ENCODE results near the gene FEZ2.

DNA sequence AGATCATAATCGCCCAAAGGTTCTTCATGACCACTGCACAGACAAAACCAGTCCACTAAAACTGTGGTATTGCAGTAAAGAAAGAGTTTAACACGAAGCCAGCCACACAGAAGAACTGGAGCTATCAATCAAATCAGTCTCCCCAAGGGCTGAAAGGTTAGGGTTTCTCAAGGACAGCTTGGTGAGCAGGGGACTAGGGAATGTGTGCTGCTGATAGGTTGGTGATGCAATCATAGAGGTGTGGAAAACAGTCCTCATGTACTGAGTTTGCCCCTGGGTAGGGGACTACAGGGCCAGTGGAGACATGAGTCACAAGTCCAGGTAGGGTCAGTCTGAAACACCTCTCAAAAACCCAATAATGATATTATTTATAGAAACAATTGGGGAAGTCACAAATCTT lies 27.3 kb upstream of the FEZ2 start:
- TF ChIP-seq POLR2A (IDR thresholded peaks at IDR 0.05; ENCODE audit: low read length), result no peak
- TF ChIP-seq, protein P1, sequence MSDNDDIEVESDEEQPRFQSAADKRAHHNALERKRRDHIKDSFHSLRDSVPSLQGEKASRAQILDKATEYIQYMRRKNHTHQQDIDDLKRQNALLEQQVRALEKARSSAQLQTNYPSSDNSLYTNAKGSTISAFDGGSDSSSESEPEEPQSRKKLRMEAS (IDR thresholded peaks at IDR 0.05), result no peak
- TF ChIP-seq KDM5A (IDR thresholded peaks at IDR 0.05), result no peak
- TF ChIP-seq, protein P2, sequence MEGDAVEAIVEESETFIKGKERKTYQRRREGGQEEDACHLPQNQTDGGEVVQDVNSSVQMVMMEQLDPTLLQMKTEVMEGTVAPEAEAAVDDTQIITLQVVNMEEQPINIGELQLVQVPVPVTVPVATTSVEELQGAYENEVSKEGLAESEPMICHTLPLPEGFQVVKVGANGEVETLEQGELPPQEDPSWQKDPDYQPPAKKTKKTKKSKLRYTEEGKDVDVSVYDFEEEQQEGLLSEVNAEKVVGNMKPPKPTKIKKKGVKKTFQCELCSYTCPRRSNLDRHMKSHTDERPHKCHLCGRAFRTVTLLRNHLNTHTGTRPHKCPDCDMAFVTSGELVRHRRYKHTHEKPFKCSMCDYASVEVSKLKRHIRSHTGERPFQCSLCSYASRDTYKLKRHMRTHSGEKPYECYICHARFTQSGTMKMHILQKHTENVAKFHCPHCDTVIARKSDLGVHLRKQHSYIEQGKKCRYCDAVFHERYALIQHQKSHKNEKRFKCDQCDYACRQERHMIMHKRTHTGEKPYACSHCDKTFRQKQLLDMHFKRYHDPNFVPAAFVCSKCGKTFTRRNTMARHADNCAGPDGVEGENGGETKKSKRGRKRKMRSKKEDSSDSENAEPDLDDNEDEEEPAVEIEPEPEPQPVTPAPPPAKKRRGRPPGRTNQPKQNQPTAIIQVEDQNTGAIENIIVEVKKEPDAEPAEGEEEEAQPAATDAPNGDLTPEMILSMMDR (IDR thresholded peaks at IDR 0.05), result no peak
- TF ChIP-seq BHLHE40 (IDR thresholded peaks at IDR 0.05; ENCODE audit: low read depth, low read length), result no peak
- TF ChIP-seq ZFP36 (IDR thresholded peaks at IDR 0.05; ENCODE audit: borderline replicate concordance, partially characterized antibody), result no peak
- TF ChIP-seq EP300 (IDR thresholded peaks at IDR 0.05), result no peak
- TF ChIP-seq JUNB (IDR thresholded peaks at IDR 0.05), result no peak
- peak; percentile 52 to 87; a peak in 3 of 4 replicates for TF ChIP-seq CEBPB (IDR thresholded peaks at IDR 0.05)
- no peak for TF ChIP-seq CHD2 (IDR thresholded peaks at IDR 0.05; ENCODE audit: low read length, partially characterized antibody)
- TF ChIP-seq ESRRA (IDR thresholded peaks at IDR 0.05; ENCODE audit: borderline replicate concordance, low read length), result no peak
- no peak for TF ChIP-seq POLR2AphosphoS2 (conservative IDR thresholded peaks at IDR 0.05; ENCODE audit: low read length)

Data from A549 (cell line).